NCI-H2081 (cell line): ENCODE data around the gene SPAG9.
A peak's percentile ranks its signal among the peaks of the same experiment; 100 is the strongest.
"Not testable (repeated sequence)": the region's sequence is repeated elsewhere in the genome, so short reads cannot be mapped to it uniquely, and the experiment has no call there.

Experiments
- DNase-seq, 2 experiments: peaks; one replicate each; lab custom pipeline; 2025; lab: John Stamatoyannopoulos, UW

The SPAG9 gene

DNA sequence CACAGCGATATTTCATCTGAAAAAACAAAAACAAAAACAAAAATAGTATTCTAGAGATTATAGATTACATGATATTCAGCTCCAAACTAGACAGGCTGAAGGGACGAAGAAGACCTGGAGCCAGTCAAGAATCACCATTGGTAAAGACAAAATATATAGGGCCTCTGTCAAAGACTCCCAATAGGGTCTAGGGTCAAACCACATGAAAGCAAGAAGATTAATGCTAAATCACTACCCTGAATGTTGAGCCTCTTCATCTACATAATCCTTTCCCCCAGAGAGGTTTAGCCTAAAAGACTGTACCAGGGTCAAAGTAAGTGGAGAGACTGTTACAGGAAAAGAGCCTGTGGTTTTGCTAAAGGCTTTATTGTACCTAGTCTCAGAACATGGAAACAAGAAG, 21.9 kb upstream of the SPAG9 start:
- no peak for DNase-seq

DNA sequence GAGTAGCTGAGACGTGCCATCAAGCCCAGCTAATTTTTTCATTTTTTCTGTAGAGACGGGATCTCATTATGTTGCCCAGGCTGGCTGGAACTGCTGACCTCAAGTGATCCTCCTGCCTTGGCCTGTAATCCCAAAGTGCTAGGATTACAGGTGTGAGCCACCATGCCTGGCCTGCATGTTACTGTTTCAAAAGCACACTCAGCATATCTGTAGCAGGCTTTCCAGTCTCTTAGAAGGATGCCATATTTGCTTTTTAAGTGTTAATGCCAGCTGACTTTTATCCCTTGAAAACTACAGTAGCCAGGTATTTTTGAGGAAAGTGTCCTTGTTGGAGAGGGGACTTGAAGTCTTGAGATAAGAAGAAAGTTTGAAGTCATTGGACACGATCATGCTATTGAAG, 15.3 kb upstream of the SPAG9 start:
- DNase-seq = no peak

DNA sequence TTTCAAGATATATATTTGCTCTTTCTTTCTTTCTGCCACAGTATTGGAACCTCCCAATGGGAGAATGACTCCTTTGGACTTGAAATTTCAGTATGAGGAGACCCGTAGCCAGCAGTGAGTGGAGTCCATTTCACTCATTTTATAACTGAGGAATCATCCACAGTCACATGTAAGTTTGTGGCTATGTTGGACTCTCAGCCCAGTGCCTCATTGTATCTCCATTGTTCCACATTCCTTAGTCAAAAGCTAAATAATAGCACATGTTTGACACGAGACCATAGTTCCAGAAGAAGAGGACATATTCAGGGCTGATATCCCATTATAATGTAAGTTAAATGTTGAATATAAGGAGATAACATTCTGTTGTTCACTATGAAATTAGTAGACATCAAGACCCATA, 12.7 kb upstream of the SPAG9 start:
- no peak for DNase-seq

DNA sequence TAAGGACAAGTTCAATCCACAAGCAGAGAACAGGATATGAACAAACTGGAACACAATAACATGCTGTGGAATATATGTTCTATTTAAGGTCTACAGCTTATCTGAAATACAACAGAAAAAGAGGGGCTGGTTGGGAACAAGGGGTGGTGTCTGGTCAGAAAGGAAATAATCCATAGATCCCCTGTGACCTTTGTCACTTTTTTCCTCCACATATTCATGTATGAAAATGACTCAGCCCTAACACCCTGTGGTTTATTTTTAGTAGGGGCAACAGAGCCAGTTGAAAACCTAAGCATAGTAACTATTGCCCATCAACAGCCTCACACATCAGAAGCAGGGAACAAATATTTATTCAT, 12.3 kb upstream of the SPAG9 start:
- DNase-seq = no peak

DNA sequence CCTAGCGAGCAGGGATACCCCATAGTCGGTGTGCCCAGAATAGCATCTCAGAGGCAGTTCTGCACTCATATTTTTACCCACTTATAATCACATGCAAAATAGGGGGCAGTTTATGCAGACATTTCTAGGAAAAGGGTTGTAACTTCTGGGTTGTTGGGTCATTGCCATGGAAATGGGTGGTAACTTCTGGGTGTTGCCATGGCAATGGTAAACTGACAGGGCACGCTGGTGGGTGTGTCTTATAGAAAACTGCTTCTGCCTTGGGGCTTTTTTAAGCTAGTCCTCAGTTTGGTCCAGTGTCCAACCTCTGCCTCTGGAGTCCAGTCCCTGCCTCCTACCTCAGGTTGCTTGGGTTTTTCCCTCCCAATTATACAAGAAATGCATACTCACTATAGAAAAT, 7.4 kb upstream of the SPAG9 start:
- no peak for DNase-seq

DNA sequence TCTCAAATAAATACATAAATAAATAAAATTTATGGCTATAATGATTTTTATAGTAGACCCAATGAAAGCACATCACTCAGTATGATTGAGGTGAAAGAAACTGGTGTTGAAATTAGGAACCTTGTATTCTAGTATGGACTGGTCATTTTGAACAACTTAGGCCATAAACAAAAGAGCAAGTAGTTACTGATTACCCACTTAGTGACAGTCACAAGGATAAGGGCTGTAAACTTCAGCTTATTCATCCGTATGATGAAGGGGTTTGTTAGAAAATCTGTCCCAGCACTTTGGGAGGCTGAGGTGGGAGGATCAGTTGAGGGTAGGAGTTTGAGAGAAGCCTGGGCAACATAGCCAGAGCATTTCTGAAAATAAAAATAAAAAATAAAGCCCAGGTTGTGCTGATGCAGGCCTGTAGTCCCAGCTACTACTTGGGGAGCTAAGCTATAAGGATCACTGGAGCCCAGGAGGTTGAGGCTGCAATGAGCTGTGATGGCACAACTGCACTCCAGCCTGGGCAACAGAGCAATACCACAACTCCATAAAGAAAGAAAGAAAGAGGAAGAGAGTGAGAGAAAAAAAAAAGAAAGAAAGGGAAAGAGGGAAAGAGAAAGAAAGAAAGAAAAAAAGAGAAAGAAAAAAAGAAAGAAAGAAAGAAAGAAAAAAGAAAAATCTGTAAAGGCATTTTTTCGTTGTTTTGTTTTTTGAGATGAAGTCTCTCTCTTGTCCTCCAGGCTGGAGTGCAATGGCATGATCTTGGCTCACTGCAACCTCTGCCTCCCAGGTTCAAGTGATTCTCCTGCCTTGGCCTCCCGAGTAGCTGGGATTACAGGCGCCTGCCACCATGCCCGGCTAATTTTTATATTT, 4.2 kb upstream of the SPAG9 start:
- no peak for DNase-seq

DNA sequence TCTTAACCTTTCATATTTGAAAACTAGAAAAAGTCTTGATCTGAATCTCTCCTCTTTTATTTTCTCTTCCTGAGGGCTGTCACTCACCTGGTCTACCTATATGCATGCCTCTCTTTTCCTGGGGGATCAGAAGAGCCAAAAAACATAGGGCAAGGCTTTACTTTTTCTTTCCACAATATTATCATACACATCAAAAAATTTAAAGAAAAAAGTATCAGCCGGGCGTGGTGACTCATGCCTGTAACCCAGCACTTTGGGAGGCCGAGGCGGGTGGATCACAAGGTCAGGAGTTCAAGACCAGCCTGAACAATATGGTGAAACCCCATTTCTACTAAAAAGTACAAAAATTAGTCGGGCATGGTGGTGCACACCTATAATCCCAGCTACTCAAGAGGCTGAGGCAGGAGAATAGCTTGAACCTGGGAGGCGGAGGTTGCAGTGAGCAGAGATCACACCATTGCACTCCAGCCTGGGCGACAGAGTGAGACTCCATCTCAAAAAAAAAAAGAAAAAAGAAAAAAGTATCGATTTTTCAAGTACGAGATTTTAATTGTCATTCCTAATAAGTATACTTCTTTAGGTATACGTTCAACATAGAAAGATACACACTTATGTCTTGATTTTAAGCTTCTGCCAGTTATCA, 1.9 kb upstream of the SPAG9 start:
- DNase-seq = not testable (repeated sequence)

DNA sequence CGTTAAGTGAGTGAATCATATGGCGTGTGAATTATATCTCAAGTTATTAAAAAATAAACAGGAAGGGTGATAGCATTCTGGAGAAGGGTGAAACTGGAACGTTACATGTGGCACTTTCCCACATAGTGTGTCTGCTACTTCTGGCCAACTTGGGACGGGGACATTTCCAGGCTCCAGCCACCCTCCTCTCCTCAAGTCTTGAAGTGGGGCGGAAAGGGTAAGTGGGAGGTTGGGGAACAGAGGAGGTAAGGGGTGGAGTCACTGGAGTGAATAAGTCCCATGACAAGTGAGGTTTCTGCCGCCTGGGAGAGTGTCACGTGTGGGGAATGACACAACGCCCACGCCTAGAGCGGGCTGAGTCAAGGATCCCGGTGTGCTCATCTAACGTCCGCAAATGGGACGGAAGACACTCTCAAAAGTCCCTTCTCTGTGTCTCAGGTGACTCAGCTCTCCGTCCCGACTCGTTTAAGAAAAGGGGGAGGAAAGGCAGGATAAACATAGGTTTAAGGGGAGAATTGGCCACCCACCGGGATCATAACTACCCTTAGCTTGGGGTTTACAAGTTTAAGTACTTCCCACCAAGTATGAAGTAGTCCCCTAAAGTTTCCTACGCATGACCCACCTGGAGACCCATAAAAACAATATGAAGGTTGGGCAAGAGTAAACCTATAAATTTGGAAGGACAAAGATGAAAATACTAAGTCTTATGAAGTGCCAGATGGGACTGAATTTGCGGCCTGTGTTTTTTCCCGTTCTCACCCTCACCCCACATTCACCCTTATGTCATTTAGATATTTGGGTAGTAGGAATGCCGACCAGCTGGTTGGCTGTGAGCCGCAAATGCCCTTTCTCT, 1.2 kb upstream of the SPAG9 start:
- peak; percentile 10 to 28 for DNase-seq

DNA sequence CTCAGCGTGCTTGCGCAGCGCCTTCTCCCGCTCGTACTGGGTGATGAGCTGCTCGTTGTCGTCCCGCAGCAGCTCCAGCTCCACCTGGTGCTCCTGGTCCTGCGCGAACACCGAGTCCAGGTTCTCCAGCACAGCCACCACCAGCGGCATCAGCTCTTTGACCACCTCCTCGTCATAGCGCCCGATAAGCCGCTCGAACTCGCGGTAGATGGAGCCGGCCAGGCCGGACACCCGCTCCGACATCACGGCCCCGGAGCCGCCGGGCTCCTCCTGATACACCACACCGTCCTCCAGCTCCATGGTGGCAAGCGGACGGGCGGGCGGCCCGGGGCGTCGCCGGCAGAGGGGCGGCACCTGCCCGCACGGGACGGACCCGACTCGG, 320 bp downstream of the SPAG9 start:
- peak; percentile 52 to 62 for DNase-seq

DNA sequence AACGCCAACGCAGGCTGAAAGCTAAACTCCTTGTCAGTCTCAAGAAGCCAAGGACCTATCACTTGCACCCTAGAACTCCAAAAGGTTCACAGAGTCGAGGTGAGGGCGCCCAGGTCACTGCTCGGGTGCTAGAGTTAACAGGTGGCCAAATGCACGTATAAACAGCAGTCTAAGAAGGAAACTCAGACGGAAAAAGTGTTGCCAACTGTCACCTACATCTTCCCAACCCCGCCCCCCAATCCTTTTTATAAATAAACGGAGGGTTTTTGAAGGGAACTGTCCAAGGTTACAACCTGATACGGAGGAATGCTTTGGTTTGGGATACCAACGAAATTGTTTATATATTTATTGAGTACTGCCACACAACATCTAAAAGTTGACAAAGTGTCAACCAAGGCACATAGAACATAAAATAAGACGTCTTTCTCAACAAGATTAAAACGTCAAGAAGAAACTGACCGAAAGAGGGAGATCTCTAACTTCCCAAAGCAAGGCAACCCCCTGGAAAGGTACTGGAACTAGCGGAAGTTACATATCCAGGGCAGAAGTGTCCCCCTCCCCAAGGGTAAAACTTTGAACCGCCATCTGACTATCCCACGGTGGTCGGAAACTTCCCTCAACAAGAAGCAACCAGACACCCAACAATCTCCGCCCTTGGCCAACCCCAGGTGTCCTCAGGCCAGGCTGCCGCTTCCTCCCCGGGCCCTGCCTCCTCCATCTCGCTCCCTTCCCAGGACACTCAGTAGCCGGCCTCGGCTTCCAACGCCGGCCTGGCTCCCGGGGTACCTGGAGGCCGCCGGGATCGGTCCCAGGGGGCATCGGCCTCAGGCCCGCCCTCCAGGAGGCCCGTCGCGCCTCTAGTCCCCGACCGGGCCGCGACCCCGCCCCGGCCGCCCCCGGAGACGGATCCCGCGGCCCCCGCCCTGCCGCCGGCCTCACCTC, 982 bp downstream of the SPAG9 start:
- DNase-seq = peak; percentile 21 to 45

DNA sequence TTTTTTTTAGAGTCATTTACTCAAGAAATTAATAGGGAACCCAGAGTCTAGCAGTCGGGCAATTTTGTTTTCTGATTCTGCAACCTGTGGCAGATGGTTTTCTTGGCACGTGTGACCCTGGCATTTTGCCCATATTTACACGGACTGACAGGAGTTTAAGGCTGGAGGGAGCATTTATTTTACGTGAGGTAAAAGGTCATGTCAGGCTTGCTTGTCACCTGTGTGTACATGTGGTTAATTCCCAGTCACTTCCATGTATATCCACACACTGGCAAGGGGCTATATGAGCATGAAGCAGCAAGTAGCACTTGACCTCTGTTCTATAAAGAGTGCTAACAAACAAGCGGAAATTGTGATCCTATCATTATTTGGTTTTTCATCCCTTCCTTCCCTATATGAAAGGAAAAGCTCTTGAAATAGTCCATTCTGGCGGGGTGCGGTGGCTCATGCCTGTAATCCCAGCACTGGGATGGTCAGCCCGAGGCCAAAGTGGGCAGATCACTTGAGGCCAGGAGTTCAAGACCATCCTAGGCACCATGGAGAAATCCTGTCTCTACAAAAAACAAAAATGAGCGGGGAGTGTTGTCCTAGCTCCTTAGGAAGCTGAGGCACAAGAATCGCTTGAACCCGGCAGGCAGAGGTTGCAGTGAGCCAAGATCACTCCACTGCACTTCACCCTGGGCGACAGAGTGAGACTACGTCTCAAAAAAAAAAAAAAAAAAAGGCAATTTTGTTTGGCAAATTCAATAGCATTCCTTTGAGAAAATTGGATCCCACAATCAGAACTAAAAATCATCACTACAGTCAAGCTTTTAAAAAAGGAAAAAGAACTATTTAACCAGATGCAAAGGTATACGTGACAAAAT, 2.1 kb downstream of the SPAG9 start:
- DNase-seq = peak; percentile 94 to 98

DNA sequence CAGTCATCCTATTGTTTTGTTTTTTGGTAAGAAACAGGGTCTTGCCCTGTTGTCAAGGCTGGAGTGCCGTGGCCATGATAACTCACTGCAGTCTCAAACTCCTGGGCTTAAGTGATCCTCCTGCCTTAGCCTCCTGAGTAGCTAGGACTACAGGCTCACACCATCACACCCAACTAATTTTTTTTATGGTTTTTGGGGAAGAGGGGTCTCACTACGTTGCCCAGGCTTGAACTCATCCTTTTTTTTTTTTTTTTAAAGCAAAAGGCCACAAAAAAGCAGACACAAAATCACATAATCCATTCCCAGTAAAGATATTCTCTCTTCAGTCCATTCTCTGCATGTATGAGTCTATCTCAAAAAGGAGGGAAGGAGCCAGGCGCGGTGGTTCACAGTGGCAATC, 5.5 kb downstream of the SPAG9 start:
- no peak for DNase-seq

DNA sequence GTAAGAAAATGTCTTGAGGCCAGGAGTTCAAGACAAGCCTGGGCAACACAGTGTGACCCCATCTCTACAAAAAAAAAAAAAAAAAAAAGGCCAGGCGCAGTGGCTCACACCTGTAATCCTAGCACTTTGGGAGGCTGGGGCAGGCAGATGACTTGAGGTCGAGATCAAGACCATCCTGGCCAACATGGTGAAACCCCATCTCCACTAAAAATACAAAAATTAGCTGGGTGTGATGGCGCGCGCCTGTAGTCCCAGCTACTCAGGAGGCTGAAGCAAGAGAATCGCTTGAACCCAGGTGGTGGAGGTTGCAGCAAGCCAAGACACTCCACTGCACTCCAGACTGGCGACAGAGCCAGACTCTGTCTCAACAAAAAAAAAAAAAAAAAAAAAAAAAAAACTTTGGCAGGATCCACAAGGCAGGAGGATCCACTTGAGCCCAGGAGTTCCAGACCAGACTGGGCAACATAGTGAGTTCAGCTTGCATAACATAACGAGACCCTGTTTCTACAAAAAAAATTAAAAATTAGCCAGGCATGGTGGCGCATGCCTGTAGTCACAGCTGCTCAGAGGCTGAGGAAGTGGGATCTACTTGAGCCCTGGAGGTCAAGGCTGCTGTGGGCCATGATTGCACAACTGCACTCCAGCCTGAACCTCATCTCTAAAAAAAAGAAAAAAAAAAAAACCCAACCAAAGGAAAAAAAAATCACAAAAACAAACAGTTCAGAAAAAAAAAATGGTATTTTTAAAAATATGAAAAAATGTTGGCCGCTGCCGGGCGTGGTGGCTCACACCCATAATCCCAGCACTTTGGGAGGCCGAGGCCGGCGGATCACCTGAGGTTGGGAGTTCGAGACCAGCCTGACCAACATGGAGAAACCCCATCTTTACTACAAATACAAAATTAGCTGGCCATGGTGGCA, 8.1 kb downstream of the SPAG9 start:
- DNase-seq = not testable (repeated sequence)

DNA sequence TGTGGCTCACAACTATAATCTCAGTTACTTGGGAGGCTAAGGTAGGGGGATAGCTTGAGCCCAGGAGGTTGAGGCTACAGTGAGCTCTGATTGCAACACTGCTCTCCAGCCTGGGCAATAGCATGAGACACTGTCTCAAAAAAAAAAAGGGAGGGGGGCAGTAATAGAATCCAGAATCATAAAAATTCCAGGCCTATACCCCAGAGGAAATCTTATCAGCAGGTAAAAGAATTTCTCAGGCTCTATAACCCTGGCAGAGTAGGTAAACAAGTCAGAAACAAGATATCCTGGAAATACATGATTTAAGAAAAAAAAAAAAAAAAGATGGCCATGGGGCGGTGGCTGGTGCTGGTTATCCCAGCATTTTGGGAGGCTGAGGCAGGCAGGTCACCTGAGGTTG, 12.9 kb downstream of the SPAG9 start:
- no peak for DNase-seq

DNA sequence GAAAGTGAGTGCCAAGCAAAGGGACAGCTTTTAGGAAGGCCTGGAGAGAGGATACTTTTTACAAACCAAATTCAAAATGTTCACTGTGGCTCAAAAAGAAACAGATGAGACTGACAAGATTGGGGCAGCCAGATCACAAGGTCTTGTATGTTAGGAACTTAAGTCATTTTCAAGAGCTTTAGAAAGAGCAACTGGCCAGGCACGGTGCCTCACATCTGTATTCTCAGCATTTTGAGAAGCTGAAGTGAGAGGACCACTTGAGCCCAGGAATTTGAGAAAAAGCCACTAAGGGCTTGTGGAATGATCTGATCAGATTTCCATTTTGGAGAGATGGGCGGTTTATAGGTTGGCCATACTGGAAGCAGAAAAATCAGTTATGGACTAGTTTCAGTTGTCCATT, 17.2 kb downstream of the SPAG9 start:
- DNase-seq = no peak

DNA sequence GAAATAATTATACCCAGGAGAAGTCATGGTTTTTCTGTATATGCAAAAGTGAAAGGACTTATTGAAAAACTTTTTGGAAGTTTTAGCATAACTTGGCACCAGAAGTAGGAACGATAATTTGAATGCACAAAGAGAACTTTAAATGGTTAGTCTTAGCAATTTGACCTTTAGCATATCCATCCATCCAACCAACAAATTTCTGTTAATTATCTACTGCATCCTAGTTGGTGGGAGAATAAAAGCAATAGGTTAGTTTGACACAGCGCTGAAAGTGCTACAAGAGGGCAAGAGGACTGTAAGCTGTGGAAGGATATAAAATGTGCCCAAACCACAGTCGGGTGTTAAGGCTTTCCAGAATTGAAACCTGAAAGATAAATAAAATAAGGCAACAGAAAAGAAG, 17.6 kb downstream of the SPAG9 start:
- DNase-seq = no peak

DNA sequence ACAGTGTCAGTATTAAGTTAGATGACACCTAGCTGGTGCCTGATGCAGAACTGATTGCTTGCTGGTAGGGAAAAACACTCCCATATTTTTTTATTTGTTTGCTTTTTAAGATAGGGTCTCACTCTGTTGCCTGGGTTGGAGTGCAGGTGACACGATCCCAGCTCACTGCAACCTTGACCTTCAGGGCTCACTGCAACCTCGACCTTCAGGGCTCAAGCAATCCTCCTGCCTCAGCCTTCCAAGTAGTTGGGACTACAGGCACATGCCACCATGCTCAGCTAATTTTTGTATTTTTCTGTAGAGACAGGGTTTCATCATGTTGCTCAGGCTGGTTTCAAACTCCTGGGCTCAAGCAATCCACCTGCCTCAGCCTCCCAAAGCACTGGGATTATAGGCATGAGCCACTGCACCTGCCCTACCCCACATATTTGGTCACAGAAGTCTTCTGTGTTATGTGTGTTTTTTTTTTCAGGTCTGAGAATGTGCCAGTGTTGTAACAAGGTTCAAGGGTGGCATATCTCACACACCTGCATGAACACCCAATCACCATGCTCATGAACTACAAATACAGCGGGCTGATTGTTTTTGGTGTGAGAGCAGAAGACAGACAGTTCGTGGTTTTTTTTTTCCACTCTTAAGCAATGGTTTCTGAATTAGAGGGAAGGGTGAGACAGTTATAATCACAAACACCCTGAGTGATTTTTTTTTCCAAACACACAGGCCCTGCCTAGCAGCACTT, 22.8 kb downstream of the SPAG9 start:
- DNase-seq = no peak

DNA sequence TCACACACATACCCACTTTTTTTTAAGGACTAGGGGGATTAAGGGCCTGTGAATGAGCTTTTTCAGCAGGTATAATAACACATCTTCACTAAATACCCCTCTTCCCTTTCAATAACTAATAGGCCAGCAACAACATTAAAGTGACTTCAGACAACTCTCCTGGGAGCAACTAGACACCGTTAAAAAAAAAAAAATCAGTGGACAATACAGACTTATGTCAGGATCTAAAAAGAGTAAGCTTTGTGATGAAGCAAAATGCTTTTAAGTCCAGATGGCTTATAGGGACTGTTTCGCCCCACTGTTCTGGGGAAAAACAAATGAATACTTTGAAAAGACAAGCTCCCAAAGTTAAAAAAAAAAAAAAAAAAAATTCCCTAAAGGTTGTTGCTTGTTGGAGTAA, 29.0 kb downstream of the SPAG9 start:
- DNase-seq = no peak

DNA sequence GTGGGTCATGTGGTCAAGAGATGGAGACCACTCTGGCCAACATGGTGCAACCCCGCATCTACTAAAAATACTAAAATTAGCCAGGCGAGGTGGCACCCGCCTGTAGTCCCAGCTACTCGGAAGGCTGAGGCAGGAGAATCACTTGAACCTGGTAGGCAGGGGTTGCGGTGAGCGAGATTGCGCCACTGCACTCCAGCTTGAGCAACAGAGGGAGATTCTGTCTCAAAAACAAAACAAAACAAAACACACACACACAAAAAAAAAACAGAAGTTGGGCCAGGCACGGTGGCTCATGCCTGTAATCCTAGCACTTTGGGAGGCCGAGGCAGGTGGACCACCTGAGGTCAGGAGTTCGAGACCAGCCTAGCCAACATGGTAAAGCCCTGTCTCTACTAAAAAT, 31.8 kb downstream of the SPAG9 start:
- not testable (repeated sequence) for DNase-seq
